Activated naive CD8-positive, alpha-beta T cell treated with anti-CD3 and anti-CD28 coated beads, Interleukin-2, amount 50 U/mL, for 24 hours (primary cell): ENCODE results near the gene GMPPA.

Source experiments
- ATAC-seq: fragments of 150-1000 bp; cut with Tn5 transposase; one replicate; pipeline ENCODE4 v1.10.0; 2021
- DNase-seq: peaks from one replicate; pipeline ENCODE4 v3.0.0; 2021
- H3K27ac Mint-ChIP-seq: one replicate; pipeline ENCODE4 v1.8.0; 2021; ENCODE audit warnings: mild to moderate bottlenecking, mixed read lengths
- H3K27me3 Mint-ChIP-seq: one replicate; pipeline ENCODE4 v1.8.0; 2021; ENCODE audit warnings: mixed read lengths
- H3K36me3 Mint-ChIP-seq: one replicate; pipeline ENCODE4 v1.8.0; 2021; ENCODE audit warnings: low read depth, mixed read lengths
- H3K4me1 Mint-ChIP-seq: one replicate; pipeline ENCODE4 v1.8.0; 2021; ENCODE audit warnings: mixed read lengths
- H3K4me3 Mint-ChIP-seq: one replicate; pipeline ENCODE4 v1.8.0; 2021; ENCODE audit warnings: mild to moderate bottlenecking, moderate library complexity, mixed read lengths
- H3K9me3 Mint-ChIP-seq: one replicate; pipeline ENCODE4 v1.8.0; 2021; ENCODE audit warnings: mixed read lengths

GMPPA gene

DNA sequence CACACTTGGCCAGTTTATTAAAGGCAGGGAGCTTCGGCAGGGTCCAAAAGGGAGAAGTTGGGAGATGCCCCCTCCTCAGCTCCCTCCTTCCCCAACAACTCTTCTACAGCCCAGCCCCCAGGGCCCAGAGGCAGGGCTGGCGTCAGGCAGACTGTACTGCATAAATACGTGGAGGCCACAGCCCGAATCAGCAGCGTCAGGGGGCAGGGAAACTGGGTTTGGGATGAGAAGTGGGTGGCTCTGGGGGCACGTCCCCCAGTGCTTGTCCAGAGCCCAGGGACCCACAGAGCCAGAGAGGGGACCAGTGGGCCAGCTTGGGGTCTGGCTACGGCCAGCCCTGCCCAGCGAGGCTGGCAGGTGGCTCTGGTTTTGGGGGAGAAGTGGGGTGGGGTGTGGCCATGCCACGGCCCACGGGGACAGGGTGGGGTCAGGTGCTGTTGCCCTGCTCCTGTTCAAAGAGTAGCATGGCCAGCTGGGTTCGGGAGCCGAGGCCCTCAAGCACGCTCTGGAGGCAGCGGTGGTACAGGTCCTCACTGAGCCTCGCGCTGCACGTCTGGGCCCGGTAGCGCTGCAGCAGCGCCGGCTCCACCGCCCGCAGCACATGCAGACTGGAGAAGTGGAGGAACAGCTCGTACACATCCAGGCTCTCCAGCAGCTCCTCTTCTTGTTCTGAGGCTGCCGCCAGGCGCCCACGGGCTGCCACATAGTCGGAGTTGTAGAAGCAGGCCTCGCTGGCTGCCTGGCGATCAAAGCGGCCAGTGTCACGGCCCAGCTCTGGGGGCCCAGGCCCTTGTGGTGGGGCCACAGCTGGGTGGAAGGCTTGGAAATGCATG lies 40.5 kb downstream of the GMPPA start:
- DNase-seq = no peak
- Mint-ChIP-seq H3K36me3 (peaks cover 6% of the 10 kb centered on the region), H3K4me1 (peaks cover 17% of the 10 kb centered on the region), H3K27me3 (no peaks in the 10 kb centered on the region), H3K4me3 (no peak overlapping the region), H3K9me3 (no peaks in the 10 kb centered on the region), H3K27ac (no peak overlapping the region)
- ATAC-seq = no peak

DNA sequence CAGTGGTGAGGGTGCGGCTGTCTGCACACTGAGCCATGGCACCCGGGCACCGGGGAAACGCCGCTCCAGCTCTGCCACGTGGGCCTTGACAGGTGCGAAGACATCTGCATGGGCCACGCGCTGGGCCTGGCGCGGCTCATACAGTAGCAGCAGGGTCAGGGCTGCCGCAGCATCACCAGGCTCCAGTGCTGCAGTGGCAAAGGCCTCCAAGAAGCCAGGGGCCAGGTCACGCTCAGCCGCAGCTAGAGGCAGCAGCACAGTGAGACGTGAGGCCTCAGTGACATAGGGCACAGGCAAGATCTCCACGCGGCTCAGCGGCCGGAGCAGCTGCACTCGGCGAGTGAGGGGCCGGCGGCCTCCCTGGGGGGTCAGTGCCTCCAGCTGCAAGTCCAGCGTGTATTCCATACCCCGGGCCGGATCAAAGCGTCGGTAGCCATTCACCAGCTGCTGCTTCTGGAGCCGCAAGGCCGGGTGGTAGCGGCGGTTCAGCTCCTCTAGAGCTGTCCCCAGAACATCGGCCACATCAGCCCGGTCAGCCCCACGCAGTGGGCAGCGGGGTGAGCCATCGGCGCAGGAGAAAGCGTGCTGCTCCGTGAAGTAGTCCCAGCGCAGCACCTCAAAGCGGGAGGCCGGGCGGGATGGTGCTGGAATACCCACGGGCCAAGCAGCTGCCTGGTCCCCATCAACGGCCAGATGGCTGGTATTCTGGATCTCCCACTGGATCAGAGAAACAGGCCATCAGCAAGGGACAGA lies 41.4 kb downstream of the GMPPA start:
- ATAC-seq = no peak
- peaks cover 6% of the 10 kb centered on the region for H3K36me3 Mint-ChIP-seq
- no peaks in the 10 kb centered on the region for H3K9me3 Mint-ChIP-seq
- no peak overlapping the region for H3K4me3 Mint-ChIP-seq
- peaks cover 24% of the 10 kb centered on the region for H3K4me1 Mint-ChIP-seq
- no peak for DNase-seq
- peaks cover 6% of the 10 kb centered on the region for H3K27me3 Mint-ChIP-seq
- H3K27ac Mint-ChIP-seq = no peak overlapping the region

DNA sequence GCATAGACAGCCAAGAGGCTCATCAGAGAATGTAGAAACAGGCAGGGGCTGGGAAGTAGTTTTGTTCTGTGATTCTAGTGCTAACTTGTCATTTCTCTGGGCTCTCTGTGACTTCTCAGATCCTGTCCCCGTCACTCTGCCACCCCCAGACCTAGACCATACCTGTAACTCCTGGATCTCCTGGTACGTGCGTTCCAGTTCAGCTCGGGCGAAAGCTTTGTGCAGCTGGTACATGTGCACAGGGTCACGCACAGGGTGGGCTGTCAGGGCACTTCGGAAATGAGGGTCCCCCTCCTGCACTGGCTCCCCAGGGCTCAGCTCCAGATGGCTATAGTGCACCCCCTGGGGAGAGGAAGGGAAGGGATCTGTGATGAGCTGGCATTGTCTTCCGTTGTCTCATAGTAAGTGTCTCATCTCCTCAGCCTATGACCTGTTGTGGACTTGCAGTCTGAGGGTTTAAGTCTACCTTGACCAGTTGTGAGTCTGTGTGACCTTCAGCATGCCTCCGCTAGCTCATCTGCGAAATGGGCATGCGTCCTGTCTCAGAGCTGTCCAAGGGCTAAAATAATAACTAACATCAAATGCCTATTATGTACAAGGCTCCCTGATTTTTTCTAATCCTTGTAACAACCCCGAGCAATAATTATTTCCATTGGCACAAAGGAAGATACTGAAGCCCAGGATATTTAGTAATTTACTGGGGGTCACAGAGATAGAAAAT lies 42.3 kb downstream of the GMPPA start:
- H3K36me3 Mint-ChIP-seq = peaks cover 6% of the 10 kb centered on the region
- peaks cover 24% of the 10 kb centered on the region for H3K4me1 Mint-ChIP-seq
- H3K27me3 Mint-ChIP-seq = peaks cover 8% of the 10 kb centered on the region
- no peak overlapping the region for H3K27ac Mint-ChIP-seq
- DNase-seq (no peak), ATAC-seq (no peak)
- H3K9me3 Mint-ChIP-seq = no peaks in the 10 kb centered on the region
- H3K4me3 Mint-ChIP-seq = peak overlapping the region; percentile 92

DNA sequence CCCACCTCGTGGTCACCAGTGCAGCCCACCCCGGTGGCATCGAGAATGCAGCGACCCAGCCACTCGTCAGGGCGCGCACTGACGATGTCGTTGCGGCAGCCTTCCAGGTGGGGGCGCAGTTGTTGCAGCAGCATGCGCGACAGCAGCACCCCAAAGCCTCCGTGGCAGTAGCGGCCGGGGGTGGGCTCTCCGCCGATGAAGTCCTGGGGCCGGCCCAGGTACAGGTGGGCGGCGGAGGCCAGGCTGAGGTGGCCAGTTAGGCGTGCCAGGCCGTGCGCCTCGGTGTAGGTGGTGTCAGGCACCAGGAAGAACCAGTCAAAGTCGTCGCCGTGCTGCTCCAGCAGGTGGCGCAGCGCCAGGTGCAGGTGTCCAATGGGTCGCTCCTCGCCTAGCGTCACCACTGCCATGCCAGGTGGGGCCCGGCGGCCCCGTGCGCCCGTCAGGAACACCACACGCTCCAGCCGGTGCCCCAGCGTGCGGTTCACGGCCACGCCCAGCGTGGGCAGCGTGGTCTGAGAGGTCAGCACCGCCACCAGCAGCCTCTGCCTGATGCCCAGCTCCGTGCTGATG lies 43.0 kb downstream of the GMPPA start:
- peak; percentile 87 for DNase-seq
- H3K4me3 Mint-ChIP-seq = peak overlapping the region; percentile 92
- peaks cover 6% of the 10 kb centered on the region for H3K36me3 Mint-ChIP-seq
- peaks cover 14% of the 10 kb centered on the region for H3K27me3 Mint-ChIP-seq
- no peak overlapping the region for H3K27ac Mint-ChIP-seq
- peak; percentile 59 for ATAC-seq
- H3K4me1 Mint-ChIP-seq = peaks cover 24% of the 10 kb centered on the region
- no peaks in the 10 kb centered on the region for H3K9me3 Mint-ChIP-seq

GRCh38 chr2:219542931-219543595 lies 44.4 kb downstream of the GMPPA start:
- DNase-seq = no peak
- peak overlapping the region; percentile 92 for H3K4me3 Mint-ChIP-seq
- H3K27ac Mint-ChIP-seq = peak overlapping the region; percentile 72

GRCh38 chr2:219543596-219544358 lies 45.1 kb downstream of the GMPPA start, which contains the start of the genes CHPF and TMEM198:
Gene CHPF (minus strand): TSS chr2:219543809. CDS start chr2:219543538, 271 bp downstream.
Gene TMEM198 (plus strand): TSS chr2:219544028. CDS start chr2:219544728, 700 bp downstream.
- H3K27me3 Mint-ChIP-seq = peaks cover 18% of the 10 kb centered on the region

More at GRCh38 chr2:219542931-219543595, 44.4 kb downstream of the GMPPA start:
- Mint-ChIP-seq H3K9me3 (no peaks in the 10 kb centered on the region), H3K36me3 (peaks cover 6% of the 10 kb centered on the region), H3K27me3 (peaks cover 14% of the 10 kb centered on the region), H3K4me1 (peaks cover 24% of the 10 kb centered on the region)
- peak; percentile 51 for ATAC-seq

DNA sequence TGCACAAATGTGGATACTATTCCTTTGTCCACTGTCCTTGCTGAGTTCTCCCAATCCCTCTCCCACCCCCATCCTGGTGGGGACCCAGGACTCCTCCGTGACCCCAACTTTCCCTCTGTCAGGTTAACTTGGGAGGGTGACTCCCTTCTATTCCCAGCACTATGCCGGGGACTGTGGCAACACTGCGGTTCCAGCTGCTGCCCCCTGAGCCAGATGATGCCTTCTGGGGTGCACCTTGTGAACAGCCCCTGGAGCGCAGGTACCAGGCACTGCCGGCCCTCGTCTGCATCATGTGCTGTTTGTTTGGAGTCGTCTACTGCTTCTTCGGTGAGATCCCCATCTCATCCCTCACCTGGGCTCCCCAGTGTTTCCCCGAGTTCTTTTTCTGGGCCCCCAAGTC lies 45.9 kb downstream of the GMPPA start:
- ATAC-seq (no peak), DNase-seq (no peak)
- peak overlapping the region; percentile 92 for H3K4me3 Mint-ChIP-seq
- peaks cover 6% of the 10 kb centered on the region for H3K36me3 Mint-ChIP-seq
- H3K27ac Mint-ChIP-seq = no peak overlapping the region
- H3K9me3 Mint-ChIP-seq = no peaks in the 10 kb centered on the region
- H3K27me3 Mint-ChIP-seq = peaks cover 18% of the 10 kb centered on the region
- peaks cover 24% of the 10 kb centered on the region for H3K4me1 Mint-ChIP-seq

More at GRCh38 chr2:219543596-219544358, 45.1 kb downstream of the GMPPA start, which contains the start of the genes CHPF and TMEM198:
- peak; percentile 95 for DNase-seq
- Mint-ChIP-seq H3K9me3 (no peaks in the 10 kb centered on the region), H3K4me1 (peaks cover 24% of the 10 kb centered on the region), H3K4me3 (peak within 1 kb of the TSS; percentile 92), H3K27ac (peak within 1 kb of the TSS; percentile 72), H3K36me3 (peaks cover 6% of the 10 kb centered on the region)
- peak; percentile 79 for ATAC-seq

DNA sequence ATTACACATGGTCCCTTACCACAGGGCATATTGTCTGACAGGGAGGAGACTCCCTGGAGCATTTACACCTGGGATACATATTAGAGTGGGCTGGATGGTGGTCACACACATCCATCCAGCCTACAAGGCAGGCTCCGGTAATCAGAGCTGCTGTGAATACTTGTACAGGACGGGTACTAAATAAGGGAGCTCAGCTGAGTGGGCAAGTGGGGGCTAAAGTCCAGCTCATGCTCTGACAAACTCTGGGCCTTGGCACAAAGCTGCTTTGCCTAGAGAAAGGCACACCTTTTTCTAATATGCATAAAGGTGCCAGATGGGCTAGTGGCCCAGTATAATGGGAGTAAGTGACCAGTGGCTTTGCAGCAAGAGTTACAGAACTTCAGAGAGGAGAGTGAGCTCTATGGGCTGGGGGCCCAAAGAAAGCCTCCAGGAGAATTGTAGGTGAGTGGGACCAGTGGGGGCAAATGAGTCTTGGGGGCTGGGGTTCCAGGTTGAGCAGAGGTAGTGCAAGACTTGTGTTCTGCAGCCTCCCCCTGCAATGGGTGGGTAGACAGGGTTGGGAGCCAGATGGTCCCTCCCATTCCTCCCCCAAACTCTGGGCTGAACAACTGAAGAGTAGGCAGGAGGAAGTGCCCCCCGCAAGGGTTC lies 46.7 kb downstream of the GMPPA start:
- peaks cover 6% of the 10 kb centered on the region for H3K36me3 Mint-ChIP-seq
- H3K27me3 Mint-ChIP-seq = peaks cover 18% of the 10 kb centered on the region
- H3K27ac Mint-ChIP-seq = no peak overlapping the region
- H3K4me3 Mint-ChIP-seq = no peak overlapping the region
- H3K4me1 Mint-ChIP-seq = peaks cover 24% of the 10 kb centered on the region
- DNase-seq (no peak), ATAC-seq (no peak)
- no peaks in the 10 kb centered on the region for H3K9me3 Mint-ChIP-seq

- Mint-ChIP-seq H3K36me3 (peaks cover 3% of the 10 kb centered on the region), H3K27ac (no peak overlapping the region), H3K9me3 (no peaks in the 10 kb centered on the region), H3K27me3 (peaks cover 24% of the 10 kb centered on the region), H3K4me3 (no peak overlapping the region), H3K4me1 (peaks cover 24% of the 10 kb centered on the region)
- no peak for ATAC-seq
- DNase-seq = no peak
Observed at GRCh38 chr2:219545943-219546352, 47.3 kb downstream of the GMPPA start.

DNA sequence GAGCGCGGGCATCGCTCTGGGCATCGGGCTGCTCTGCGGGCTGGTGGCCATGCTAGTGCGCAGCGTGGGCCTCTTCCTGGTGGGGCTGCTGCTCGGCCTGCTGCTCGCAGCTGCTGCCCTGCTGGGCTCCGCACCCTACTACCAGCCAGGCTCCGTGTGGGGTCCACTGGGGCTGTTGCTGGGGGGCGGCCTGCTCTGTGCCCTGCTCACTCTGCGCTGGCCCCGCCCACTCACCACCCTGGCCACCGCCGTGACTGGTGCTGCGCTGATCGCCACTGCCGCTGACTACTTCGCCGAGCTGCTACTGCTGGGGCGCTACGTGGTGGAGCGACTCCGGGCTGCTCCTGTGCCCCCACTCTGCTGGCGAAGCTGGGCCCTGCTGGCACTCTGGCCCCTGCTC lies 48.9 kb downstream of the GMPPA start:
- DNase-seq (no peak), ATAC-seq (no peak)
- Mint-ChIP-seq H3K4me1 (peaks cover 12% of the 10 kb centered on the region), H3K27ac (no peak overlapping the region), H3K4me3 (no peak overlapping the region), H3K27me3 (peaks cover 35% of the 10 kb centered on the region), H3K36me3 (no peaks in the 10 kb centered on the region), H3K9me3 (no peaks in the 10 kb centered on the region)

DNA sequence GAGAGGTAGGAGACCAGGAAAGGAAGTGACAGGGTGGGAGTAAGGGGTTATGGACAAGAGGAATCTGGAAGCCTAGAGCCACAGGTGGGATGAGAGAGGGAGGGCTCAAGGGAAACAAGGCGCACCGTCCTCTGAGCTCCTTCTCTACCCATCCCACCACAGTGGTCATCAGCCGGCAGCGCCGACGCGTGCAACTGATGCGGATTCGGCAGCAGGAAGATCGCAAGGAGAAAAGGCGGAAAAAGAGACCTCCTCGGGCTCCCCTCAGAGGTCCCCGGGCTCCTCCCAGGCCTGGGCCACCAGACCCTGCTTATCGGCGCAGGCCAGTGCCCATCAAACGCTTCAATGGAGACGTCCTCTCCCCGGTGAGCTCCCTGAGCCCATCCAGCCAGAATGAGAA lies 50.3 kb downstream of the GMPPA start:
- no peak overlapping the region for H3K4me3 Mint-ChIP-seq
- peaks cover 45% of the 10 kb centered on the region for H3K27me3 Mint-ChIP-seq
- no peaks in the 10 kb centered on the region for H3K36me3 Mint-ChIP-seq
- DNase-seq (no peak), ATAC-seq (no peak)
- H3K4me1 Mint-ChIP-seq = peaks cover 14% of the 10 kb centered on the region
- no peaks in the 10 kb centered on the region for H3K9me3 Mint-ChIP-seq
- no peak overlapping the region for H3K27ac Mint-ChIP-seq

GRCh38 chr2:219549619-219550018 lies 50.9 kb downstream of the GMPPA start:
- peaks cover 49% of the 10 kb centered on the region for H3K27me3 Mint-ChIP-seq
- no peak for ATAC-seq
- no peaks in the 10 kb centered on the region for H3K9me3 Mint-ChIP-seq
- no peak for DNase-seq
- H3K27ac Mint-ChIP-seq = no peak overlapping the region
- no peaks in the 10 kb centered on the region for H3K36me3 Mint-ChIP-seq
- H3K4me1 Mint-ChIP-seq = peaks cover 8% of the 10 kb centered on the region
- H3K4me3 Mint-ChIP-seq = no peak overlapping the region
